Measurements from ENCODE around the gene PCNX1.

The PCNX1 gene

GRCh38 chr14:71089971-71090370, 182.7 kb downstream of the PCNX1 start:
- Histone ChIP-seq H3K4me3 (ENCODE audit: low read depth in 1 of 5, low read length in 5 of 5) (no peak overlapping the region), H3K9ac (ENCODE audit: low read length in 5 of 5) (no peak overlapping the region), H3K27me3 (ENCODE audit: control insufficient read depth in 5 of 5, insufficient read depth in 4 of 5, low read length in 5 of 5) (no peaks in the 10 kb centered on the region), H3K4me1 (ENCODE audit: control insufficient read depth in 5 of 5, insufficient read depth in 5 of 5, low read length in 5 of 5) (peaks cover 0 to 5% (median 0%) of the 10 kb centered on the region in 5 donors), H3K27ac (ENCODE audit: low read depth, low read length) (no peak overlapping the region), H3K36me3 (ENCODE audit: control insufficient read depth in 5 of 5, insufficient read depth in 5 of 5, low read length in 5 of 5) (peaks cover 35 to 62% (median 58%) of the 10 kb centered on the region in 5 donors), H3K9me3 (ENCODE audit: control insufficient read depth in 5 of 5, low read length in 5 of 5) (no peaks in the 10 kb centered on the region)

GRCh38 chr14:71094722-71095121, 187.5 kb downstream of the PCNX1 start:
- no peaks in the 10 kb centered on the region for H3K27me3 ChIP-seq (ENCODE audit: control insufficient read depth in 5 of 5, insufficient read depth in 4 of 5, low read length in 5 of 5)
- no peak overlapping the region for H3K27ac ChIP-seq (ENCODE audit: low read depth, low read length)
- H3K9ac ChIP-seq (ENCODE audit: low read length in 5 of 5), result no peak overlapping the region
- peaks cover 20 to 41% (median 34%) of the 10 kb centered on the region in 5 donors for H3K36me3 ChIP-seq (ENCODE audit: control insufficient read depth in 5 of 5, insufficient read depth in 5 of 5, low read length in 5 of 5)
- H3K4me1 ChIP-seq (ENCODE audit: control insufficient read depth in 5 of 5, insufficient read depth in 5 of 5, low read length in 5 of 5), result peaks cover 0 to 4% (median 0%) of the 10 kb centered on the region in 5 donors
- no peak overlapping the region for H3K4me3 ChIP-seq (ENCODE audit: low read depth in 1 of 5, low read length in 5 of 5)
- peaks cover 0 to 6% (median 0%) of the 10 kb centered on the region in 5 donors for H3K9me3 ChIP-seq (ENCODE audit: control insufficient read depth in 5 of 5, low read length in 5 of 5)

GRCh38 chr14:71096947-71097346, 189.7 kb downstream of the PCNX1 start:
- no peaks in the 10 kb centered on the region for H3K27me3 ChIP-seq (ENCODE audit: control insufficient read depth in 5 of 5, insufficient read depth in 4 of 5, low read length in 5 of 5)
- H3K27ac ChIP-seq (ENCODE audit: low read depth, low read length), result no peak overlapping the region
- no peak overlapping the region for H3K4me3 ChIP-seq (ENCODE audit: low read depth in 1 of 5, low read length in 5 of 5)
- H3K4me1 ChIP-seq (ENCODE audit: control insufficient read depth in 5 of 5, insufficient read depth in 5 of 5, low read length in 5 of 5), result no peaks in the 10 kb centered on the region
- peaks cover 0 to 6% (median 0%) of the 10 kb centered on the region in 5 donors for H3K9me3 ChIP-seq (ENCODE audit: control insufficient read depth in 5 of 5, low read length in 5 of 5)
- no peak overlapping the region for H3K9ac ChIP-seq (ENCODE audit: low read length in 5 of 5)
- peaks cover 8 to 33% (median 21%) of the 10 kb centered on the region in 5 donors for H3K36me3 ChIP-seq (ENCODE audit: control insufficient read depth in 5 of 5, insufficient read depth in 5 of 5, low read length in 5 of 5)

- no peak overlapping the region for H3K9ac ChIP-seq (ENCODE audit: low read length in 5 of 5)
- H3K4me3 ChIP-seq (ENCODE audit: low read depth in 1 of 5, low read length in 5 of 5), result no peak overlapping the region
- no peaks in the 10 kb centered on the region for H3K4me1 ChIP-seq (ENCODE audit: control insufficient read depth in 5 of 5, insufficient read depth in 5 of 5, low read length in 5 of 5)
- H3K36me3 ChIP-seq (ENCODE audit: control insufficient read depth in 5 of 5, insufficient read depth in 5 of 5, low read length in 5 of 5), result peaks cover 21 to 38% (median 31%) of the 10 kb centered on the region in 5 donors
- H3K27ac ChIP-seq (ENCODE audit: low read depth, low read length), result no peak overlapping the region
- H3K9me3 ChIP-seq (ENCODE audit: control insufficient read depth in 5 of 5, low read length in 5 of 5), result no peaks in the 10 kb centered on the region
- no peaks in the 10 kb centered on the region for H3K27me3 ChIP-seq (ENCODE audit: control insufficient read depth in 5 of 5, insufficient read depth in 4 of 5, low read length in 5 of 5)
Observed at GRCh38 chr14:71103662-71104484, 196.6 kb downstream of the PCNX1 start.

GRCh38 chr14:71105177-71105576, 197.9 kb downstream of the PCNX1 start:
- Histone ChIP-seq H3K4me1 (ENCODE audit: control insufficient read depth in 5 of 5, insufficient read depth in 5 of 5, low read length in 5 of 5) (no peaks in the 10 kb centered on the region), H3K36me3 (ENCODE audit: control insufficient read depth in 5 of 5, insufficient read depth in 5 of 5, low read length in 5 of 5) (peaks cover 34 to 51% (median 44%) of the 10 kb centered on the region in 5 donors), H3K27ac (ENCODE audit: low read depth, low read length) (no peak overlapping the region), H3K9me3 (ENCODE audit: control insufficient read depth in 5 of 5, low read length in 5 of 5) (no peaks in the 10 kb centered on the region), H3K9ac (ENCODE audit: low read length in 5 of 5) (no peak overlapping the region), H3K27me3 (ENCODE audit: control insufficient read depth in 5 of 5, insufficient read depth in 4 of 5, low read length in 5 of 5) (no peaks in the 10 kb centered on the region), H3K4me3 (ENCODE audit: low read depth in 1 of 5, low read length in 5 of 5) (no peak overlapping the region)

GRCh38 chr14:71107921-71108320, 200.7 kb downstream of the PCNX1 start:
- Histone ChIP-seq H3K27me3 (ENCODE audit: control insufficient read depth in 5 of 5, insufficient read depth in 4 of 5, low read length in 5 of 5) (no peaks in the 10 kb centered on the region), H3K36me3 (ENCODE audit: control insufficient read depth in 5 of 5, insufficient read depth in 5 of 5, low read length in 5 of 5) (peaks cover 33 to 55% (median 47%) of the 10 kb centered on the region in 5 donors), H3K9ac (ENCODE audit: low read length in 5 of 5) (no peak overlapping the region), H3K4me1 (ENCODE audit: control insufficient read depth in 5 of 5, insufficient read depth in 5 of 5, low read length in 5 of 5) (no peaks in the 10 kb centered on the region), H3K9me3 (ENCODE audit: control insufficient read depth in 5 of 5, low read length in 5 of 5) (no peaks in the 10 kb centered on the region), H3K4me3 (ENCODE audit: low read depth in 1 of 5, low read length in 5 of 5) (no peak overlapping the region), H3K27ac (ENCODE audit: low read depth, low read length) (no peak overlapping the region)

- H3K27ac ChIP-seq (ENCODE audit: low read depth, low read length), result no peak overlapping the region
- H3K27me3 ChIP-seq (ENCODE audit: control insufficient read depth in 5 of 5, insufficient read depth in 4 of 5, low read length in 5 of 5), result no peaks in the 10 kb centered on the region
- H3K4me3 ChIP-seq (ENCODE audit: low read depth in 1 of 5, low read length in 5 of 5), result no peak overlapping the region
- no peaks in the 10 kb centered on the region for H3K9me3 ChIP-seq (ENCODE audit: control insufficient read depth in 5 of 5, low read length in 5 of 5)
- H3K9ac ChIP-seq (ENCODE audit: low read length in 5 of 5), result no peak overlapping the region
- H3K4me1 ChIP-seq (ENCODE audit: control insufficient read depth in 5 of 5, insufficient read depth in 5 of 5, low read length in 5 of 5), result no peaks in the 10 kb centered on the region
- H3K36me3 ChIP-seq (ENCODE audit: control insufficient read depth in 5 of 5, insufficient read depth in 5 of 5, low read length in 5 of 5), result peaks cover 29 to 49% (median 40%) of the 10 kb centered on the region in 5 donors
Observed at GRCh38 chr14:71108398-71109119, 201.3 kb downstream of the PCNX1 start.

- Histone ChIP-seq H3K27me3 (ENCODE audit: control insufficient read depth in 5 of 5, insufficient read depth in 4 of 5, low read length in 5 of 5) (no peaks in the 10 kb centered on the region), H3K4me1 (ENCODE audit: control insufficient read depth in 5 of 5, insufficient read depth in 5 of 5, low read length in 5 of 5) (peaks cover 0 to 7% (median 4%) of the 10 kb centered on the region in 5 donors), H3K4me3 (ENCODE audit: low read depth in 1 of 5, low read length in 5 of 5) (no peak overlapping the region), H3K9me3 (ENCODE audit: control insufficient read depth in 5 of 5, low read length in 5 of 5) (no peaks in the 10 kb centered on the region), H3K36me3 (ENCODE audit: control insufficient read depth in 5 of 5, insufficient read depth in 5 of 5, low read length in 5 of 5) (peaks cover 23 to 45% (median 35%) of the 10 kb centered on the region in 5 donors), H3K27ac (ENCODE audit: low read depth, low read length) (no peak overlapping the region), H3K9ac (ENCODE audit: low read length in 5 of 5) (no peak overlapping the region)
Observed at GRCh38 chr14:71113376-71113775, 206.1 kb downstream of the PCNX1 start.

GRCh38 chr14:71114565-71114964, 207.3 kb downstream of the PCNX1 start:
- H3K36me3 ChIP-seq (ENCODE audit: control insufficient read depth in 5 of 5, insufficient read depth in 5 of 5, low read length in 5 of 5), result peaks cover 11 to 37% (median 23%) of the 10 kb centered on the region in 5 donors
- no peaks in the 10 kb centered on the region for H3K9me3 ChIP-seq (ENCODE audit: control insufficient read depth in 5 of 5, low read length in 5 of 5)
- no peak overlapping the region for H3K9ac ChIP-seq (ENCODE audit: low read length in 5 of 5)
- peaks cover 0 to 15% (median 10%) of the 10 kb centered on the region in 5 donors for H3K4me1 ChIP-seq (ENCODE audit: control insufficient read depth in 5 of 5, insufficient read depth in 5 of 5, low read length in 5 of 5)
- no peak overlapping the region for H3K4me3 ChIP-seq (ENCODE audit: low read depth in 1 of 5, low read length in 5 of 5)
- no peak overlapping the region for H3K27ac ChIP-seq (ENCODE audit: low read depth, low read length)
- H3K27me3 ChIP-seq (ENCODE audit: control insufficient read depth in 5 of 5, insufficient read depth in 4 of 5, low read length in 5 of 5), result no peaks in the 10 kb centered on the region

- H3K4me3 ChIP-seq (ENCODE audit: low read depth in 1 of 5, low read length in 5 of 5), result no peak overlapping the region
- H3K27me3 ChIP-seq (ENCODE audit: control insufficient read depth in 5 of 5, insufficient read depth in 4 of 5, low read length in 5 of 5), result no peaks in the 10 kb centered on the region
- H3K36me3 ChIP-seq (ENCODE audit: control insufficient read depth in 5 of 5, insufficient read depth in 5 of 5, low read length in 5 of 5), result peaks cover 4 to 31% (median 16%) of the 10 kb centered on the region in 5 donors
- H3K27ac ChIP-seq (ENCODE audit: low read depth, low read length), result no peak overlapping the region
- H3K9me3 ChIP-seq (ENCODE audit: control insufficient read depth in 5 of 5, low read length in 5 of 5), result no peaks in the 10 kb centered on the region
- peaks cover 0 to 15% (median 10%) of the 10 kb centered on the region in 5 donors for H3K4me1 ChIP-seq (ENCODE audit: control insufficient read depth in 5 of 5, insufficient read depth in 5 of 5, low read length in 5 of 5)
- no peak overlapping the region for H3K9ac ChIP-seq (ENCODE audit: low read length in 5 of 5)
Observed at GRCh38 chr14:71115306-71115705, 208.0 kb downstream of the PCNX1 start.

Measured in subcutaneous abdominal adipose tissue (tissue), 5 donors.